HG03175 (cell line): Measurements from ENCODE around the gene PBX1.

ENCODE experiments used
- ATAC-seq: cut with Tn5 transposase; IDR thresholded peaks from one replicate; pipeline ENCODE4 v1.9.1; 2021; ENCODE audit warnings: mild to moderate bottlenecking, moderate library complexity; ENCODE audit not compliant: unreplicated experiment

The PBX1 gene

DNA sequence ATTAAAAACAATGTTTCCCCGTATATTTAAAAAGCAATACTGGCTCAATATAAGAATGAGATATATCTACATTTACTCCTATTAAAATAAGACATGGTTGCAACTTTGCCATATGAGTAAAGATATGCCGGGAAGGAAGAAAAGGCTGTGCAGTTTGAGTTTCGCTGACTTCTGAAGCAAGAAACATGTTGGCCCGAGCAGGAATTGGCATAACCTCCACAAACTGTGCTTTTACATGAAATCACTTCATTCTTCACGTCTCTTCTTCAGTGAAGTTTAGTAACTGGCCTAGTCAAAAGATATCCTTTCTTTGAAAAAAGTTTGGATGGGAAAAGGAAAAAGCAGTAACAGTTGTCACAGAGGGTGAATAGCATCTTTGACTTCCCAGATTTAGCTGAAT lies 342.0 kb downstream of the PBX1 start:
- ATAC-seq, result no peak
